Parathyroid adenoma (tissue), 2 donors: ENCODE measurements around the gene HJURP.

Experiments used
- H2AFZ ChIP-seq: fragments of 300-600 bp; sonication (generic); one replicate; pipeline ENCODE4 v1.7.0; 2017; ENCODE audit warnings: antibody characterized with exemption, mild to moderate bottlenecking
- H3K27ac ChIP-seq: fragments of 300-600 bp; sonication (generic); one replicate; pipeline ENCODE4 v1.7.0; 2017
- H3K27me3 ChIP-seq: fragments of 300-600 bp; sonication (generic); one replicate; pipeline ENCODE4 v1.7.0; 2017; ENCODE audit warnings: low read length; ENCODE audit not compliant: control insufficient read depth, insufficient read depth
- H3K36me3 ChIP-seq: fragments of 300-600 bp; sonication (generic); one replicate; pipeline ENCODE4 v1.7.0; 2017; ENCODE audit warnings: low read length; ENCODE audit not compliant: control insufficient read depth, insufficient read depth
- H3K4me1 ChIP-seq: fragments of 300-600 bp; sonication (generic); one replicate; pipeline ENCODE4 v1.7.0; 2017; ENCODE audit warnings: control low read depth
- H3K4me2 ChIP-seq: fragments of 300-600 bp; sonication (generic); one replicate; pipeline ENCODE4 v1.7.0; 2017; ENCODE audit warnings: low read length
- H3K4me3 ChIP-seq: fragments of 300-600 bp; sonication (generic); one replicate; pipeline ENCODE4 v1.7.0; 2017; ENCODE audit warnings: low read depth, low read length
- H3K79me2 ChIP-seq: fragments of 300-600 bp; sonication (generic); one replicate; pipeline ENCODE4 v1.7.0; 2017; ENCODE audit warnings: control low read depth
- H3K9ac ChIP-seq: fragments of 300-600 bp; sonication (generic); one replicate; pipeline ENCODE4 v1.7.0; 2017; ENCODE audit warnings: mild to moderate bottlenecking
- H3K9me3 ChIP-seq: fragments of 300-600 bp; sonication (generic); one replicate; pipeline ENCODE4 v1.7.0; 2017; ENCODE audit warnings: low read length; ENCODE audit not compliant: control insufficient read depth
- CTCF ChIP-seq: fragments of 300-600 bp; sonication (generic); IDR thresholded peaks from one replicate; pipeline ENCODE4 v1.7.0; 2017; ENCODE audit warnings: antibody characterized with exemption, mild to moderate bottlenecking
- donor health status: primary hyperparathyroidism.

HJURP gene

DNA sequence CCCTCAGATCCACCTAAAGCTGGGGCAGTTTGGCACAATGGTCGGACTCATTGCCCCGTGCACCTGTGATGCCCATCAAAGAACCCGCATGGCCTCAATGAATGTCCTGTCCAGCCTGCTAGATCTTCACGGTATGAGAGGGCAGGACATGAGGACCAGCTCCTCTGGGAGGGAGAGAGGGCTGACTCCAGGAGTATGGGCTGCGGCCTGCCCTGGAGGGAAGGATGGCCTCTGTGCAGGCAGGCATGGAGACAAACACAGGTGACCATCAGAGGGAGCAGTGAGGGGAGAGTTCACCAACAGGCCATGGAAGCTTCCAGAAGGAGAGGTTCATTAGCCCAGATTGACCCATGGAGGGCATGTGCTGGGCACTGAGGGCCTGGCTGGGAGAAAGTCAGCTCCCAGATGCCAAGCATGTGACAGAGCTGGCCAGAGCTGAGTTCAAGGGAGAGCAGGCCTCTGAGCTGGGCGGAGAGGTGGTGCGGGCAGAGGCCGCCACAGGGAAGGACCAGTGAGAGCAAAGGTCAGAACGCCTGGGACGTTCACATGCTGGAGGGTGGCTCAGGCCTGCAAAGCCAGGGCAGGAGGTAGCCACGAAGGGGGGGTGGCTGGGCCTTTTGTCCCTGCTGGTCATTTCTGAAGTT, 36.2 kb downstream of the HJURP start:
- Histone ChIP-seq H3K27ac (no peak overlapping the region), H3K9ac (no peak overlapping the region), H3K4me2 (no peak overlapping the region), H3K4me3 (no peak overlapping the region), H2AFZ (no peak overlapping the region), H3K27me3 (no peaks in the 10 kb centered on the region), H3K9me3 (no peaks in the 10 kb centered on the region), H3K36me3 (no peaks in the 10 kb centered on the region), H3K4me1 (no peaks in the 10 kb centered on the region), H3K79me2 (no peaks in the 10 kb centered on the region)
- TF ChIP-seq CTCF, result no peak

DNA sequence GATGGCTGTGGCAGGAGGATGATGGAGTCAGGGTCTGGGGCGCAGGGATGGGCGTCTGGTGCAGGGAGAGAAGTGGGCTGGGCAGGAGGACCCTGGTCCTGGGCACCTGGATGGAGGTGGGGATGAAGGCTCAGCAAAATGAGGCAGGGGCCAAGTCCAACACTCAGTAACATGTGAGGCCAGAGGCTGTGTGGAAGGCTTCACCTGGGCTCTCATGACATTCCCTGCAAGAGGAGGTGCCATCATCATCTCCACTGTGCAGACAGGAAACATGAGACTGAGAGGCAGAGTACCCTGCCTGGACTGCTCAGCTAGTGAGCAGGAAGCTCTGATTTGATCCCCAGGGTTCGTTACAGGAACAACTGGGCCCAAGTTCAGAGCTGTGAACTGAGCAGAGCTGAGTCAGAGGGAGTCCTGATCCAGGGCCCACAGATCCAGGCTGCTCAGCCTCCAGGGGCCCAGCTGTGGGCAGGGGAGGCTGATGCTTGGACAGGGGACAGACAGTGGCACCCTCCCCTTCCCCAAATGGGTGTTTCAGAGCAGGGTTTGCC, 36.9 kb downstream of the HJURP start:
- H3K27ac ChIP-seq, result no peak overlapping the region

DNA sequence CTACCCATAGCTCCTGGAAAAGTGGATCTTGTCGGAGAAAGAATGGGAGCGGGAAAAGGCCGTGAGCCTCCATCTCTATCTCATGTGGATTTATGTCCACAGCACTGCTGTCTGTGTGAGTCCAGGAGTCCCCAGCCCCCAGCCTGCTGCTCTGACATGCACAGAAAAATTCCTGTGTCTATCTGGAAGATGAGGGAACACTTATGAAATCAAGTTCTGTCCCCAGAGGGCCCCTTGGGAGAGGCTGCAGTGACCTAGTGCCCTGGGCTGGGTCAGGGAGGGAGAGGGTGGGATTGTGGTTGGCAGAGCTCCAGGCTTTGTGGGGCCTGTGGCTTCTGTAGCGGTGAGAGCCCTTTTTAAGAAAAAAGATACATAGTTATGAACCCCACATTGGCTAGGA, 37.6 kb downstream of the HJURP start:
- Histone ChIP-seq H3K36me3 (no peaks in the 10 kb centered on the region), H3K4me2 (no peak overlapping the region), H3K79me2 (no peaks in the 10 kb centered on the region), H3K4me1 (no peaks in the 10 kb centered on the region), H3K9ac (no peak overlapping the region), H3K27me3 (no peaks in the 10 kb centered on the region), H3K9me3 (no peaks in the 10 kb centered on the region), H2AFZ (no peak overlapping the region), H3K4me3 (no peak overlapping the region), H3K27ac (no peak overlapping the region)
- no peak for TF ChIP-seq CTCF

More for the DNA sequence above, 36.9 kb downstream of the HJURP start:
- no peak overlapping the region for H3K4me3 ChIP-seq
- no peaks in the 10 kb centered on the region for H3K9me3 ChIP-seq
- H3K27me3 ChIP-seq, result no peaks in the 10 kb centered on the region
- no peak for TF ChIP-seq CTCF
- H2AFZ ChIP-seq, result no peak overlapping the region
- H3K36me3 ChIP-seq, result no peaks in the 10 kb centered on the region
- no peaks in the 10 kb centered on the region for H3K4me1 ChIP-seq
- H3K9ac ChIP-seq, result no peak overlapping the region
- H3K79me2 ChIP-seq, result no peaks in the 10 kb centered on the region
- H3K4me2 ChIP-seq, result no peak overlapping the region

GRCh38 chr2:233816334-233816733, 38.0 kb downstream of the HJURP start:
- Histone ChIP-seq H3K79me2 (no peaks in the 10 kb centered on the region), H3K4me3 (no peak overlapping the region), H2AFZ (no peak overlapping the region), H3K27me3 (no peaks in the 10 kb centered on the region), H3K9ac (no peak overlapping the region), H3K27ac (no peak overlapping the region), H3K36me3 (no peaks in the 10 kb centered on the region), H3K4me2 (no peak overlapping the region), H3K4me1 (no peaks in the 10 kb centered on the region), H3K9me3 (no peaks in the 10 kb centered on the region)
- no peak for TF ChIP-seq CTCF

GRCh38 chr2:233815861-233816260, 38.5 kb downstream of the HJURP start:
- H3K9ac ChIP-seq, result no peak overlapping the region
- no peak overlapping the region for H2AFZ ChIP-seq
- H3K4me2 ChIP-seq, result no peak overlapping the region
- no peaks in the 10 kb centered on the region for H3K36me3 ChIP-seq
- H3K4me3 ChIP-seq, result no peak overlapping the region
- TF ChIP-seq CTCF, result no peak
- no peaks in the 10 kb centered on the region for H3K27me3 ChIP-seq
- H3K4me1 ChIP-seq, result no peaks in the 10 kb centered on the region
- H3K9me3 ChIP-seq, result no peaks in the 10 kb centered on the region
- H3K27ac ChIP-seq, result no peak overlapping the region
- no peaks in the 10 kb centered on the region for H3K79me2 ChIP-seq
